GM19468 (cell line): ENCODE results near the gene DPH5.
"Not testable (repeated sequence)": the region's sequence is repeated elsewhere in the genome, so short reads cannot be mapped to it uniquely, and the experiment has no call there.

ENCODE experiments used
- ATAC-seq: cut with Tn5 transposase; IDR thresholded peaks from one replicate; pipeline ENCODE4 v1.9.1; 2021; ENCODE audit warnings: mild to moderate bottlenecking, moderate library complexity, moderate number of reproducible peaks; ENCODE audit not compliant: unreplicated experiment; ENCODE audit errors: extremely low read depth

Gene DPH5

GRCh38 chr1:100995198-100995988 is 30.2 kb downstream of the DPH5 start:
- ATAC-seq = no peak

- ATAC-seq = no peak
Measured at GRCh38 chr1:100989306-100990077, 36.1 kb downstream of the DPH5 start.

- no peak for ATAC-seq
Measured at GRCh38 chr1:100988121-100988520, 37.5 kb downstream of the DPH5 start.

- ATAC-seq = no peak
Measured at GRCh38 chr1:100982793-100983192, 42.8 kb downstream of the DPH5 start.

GRCh38 chr1:100979631-100980030 is 46.0 kb downstream of the DPH5 start:
- no peak for ATAC-seq

- ATAC-seq = no peak
Measured at GRCh38 chr1:100976936-100977335, 48.6 kb downstream of the DPH5 start.

GRCh38 chr1:100972185-100972584 is 53.4 kb downstream of the DPH5 start:
- no peak for ATAC-seq

GRCh38 chr1:100971021-100971420 is 54.6 kb downstream of the DPH5 start:
- ATAC-seq = no peak

- ATAC-seq = no peak
Measured at GRCh38 chr1:100969327-100969726, 56.3 kb downstream of the DPH5 start.

- no peak for ATAC-seq
Measured at GRCh38 chr1:100968621-100969020, 57.0 kb downstream of the DPH5 start.

- ATAC-seq = no peak
Measured at GRCh38 chr1:100960098-100960497, 65.5 kb downstream of the DPH5 start.

GRCh38 chr1:100959502-100960060 is 66.0 kb downstream of the DPH5 start:
- ATAC-seq = no peak

GRCh38 chr1:100955322-100955721 is 70.3 kb downstream of the DPH5 start:
- ATAC-seq = no peak

GRCh38 chr1:100953960-100954730 is 71.4 kb downstream of the DPH5 start:
- ATAC-seq = no peak

- not testable (repeated sequence) for ATAC-seq
Measured at GRCh38 chr1:100952970-100953369, 72.6 kb downstream of the DPH5 start.

GRCh38 chr1:100952104-100952745 is 73.4 kb downstream of the DPH5 start:
- ATAC-seq = no peak

- ATAC-seq = no peak
Measured at GRCh38 chr1:100950781-100951180, 74.8 kb downstream of the DPH5 start.

GRCh38 chr1:100950337-100950736 is 75.2 kb downstream of the DPH5 start:
- ATAC-seq = no peak

GRCh38 chr1:100949515-100950158 is 75.9 kb downstream of the DPH5 start:
- ATAC-seq = peak; percentile 39
